HepG2 (cell line): ENCODE results near the gene C4BPA. TPM values are rescaled to one million over a fixed set of nuclear protein-coding genes. Genes with fewer than 3 reads are reported as not detected.

Experiments
- CSRNP2 ChIP-seq: sonication (generic); formaldehyde crosslinking; conservative IDR thresholded peaks from 2 replicates; pipeline ENCODE4 v1.8.0; 2022; ENCODE audit warnings: low read depth, missing genetic modification reagents
- GMEB1 ChIP-seq: sonication (generic); formaldehyde crosslinking; IDR thresholded peaks from 2 replicates; pipeline ENCODE4 v1.5.1; 2020; ENCODE audit warnings: missing genetic modification reagents, mild to moderate bottlenecking, borderline replicate concordance
- IKZF4 ChIP-seq: sonication (generic); formaldehyde crosslinking; IDR thresholded peaks from 2 replicates; pipeline ENCODE4 v1.5.1; 2020; ENCODE audit warnings: borderline replicate concordance, mild to moderate bottlenecking, low read depth, missing genetic modification reagents; ENCODE audit errors: not compliant biosample characterization
- LRRFIP1 ChIP-seq: sonication (generic); formaldehyde crosslinking; conservative IDR thresholded peaks from 2 replicates; pipeline ENCODE4 v1.4.0; 2020; ENCODE audit warnings: missing genetic modification reagents
- NR2F2 ChIP-seq: IDR thresholded peaks from 2 replicates; pipeline ENCODE4 v1.6.1; 2012; ENCODE audit warnings: low read depth, inconsistent platforms, borderline replicate concordance
- RFXAP ChIP-seq: sonication (generic); formaldehyde crosslinking; IDR thresholded peaks from 2 replicates; pipeline ENCODE4 v1.4.0; 2020; ENCODE audit warnings: missing genetic modification reagents, borderline replicate concordance
- SP5 ChIP-seq: IDR thresholded peaks from 2 replicates; pipeline ENCODE4 v1.6.1; 2016; ENCODE audit warnings: low read depth, borderline replicate concordance
- TCF12 ChIP-seq, 2 experiments: fragments of 450-650 bp in 1 of 2; sonication (generic) in 1 of 2; formaldehyde crosslinking in 1 of 2; IDR thresholded peaks; 2 replicates each; pipeline versions ENCODE4 v1.6.1 to v1.8.0; 2017 to 2022; ENCODE audit warnings: antibody characterized with exemption in 1 of 2, mild to moderate bottlenecking in 1 of 2, missing genetic modification reagents in 1 of 2, moderate library complexity in 1 of 2
- TGIF2 ChIP-seq: IDR thresholded peaks from 2 replicates; pipeline ENCODE4 v1.6.1; 2016; ENCODE audit warnings: control low read depth, missing compliant biosample characterization
- ZNF235 ChIP-seq: sonication (generic); formaldehyde crosslinking; IDR thresholded peaks from 2 replicates; pipeline ENCODE4 v1.8.1; 2023; ENCODE audit warnings: mild to moderate bottlenecking, missing genetic modification reagents, borderline replicate concordance
- ZNF331 ChIP-seq: sonication (generic); formaldehyde crosslinking; IDR thresholded peaks from 2 replicates; pipeline ENCODE4 v1.4.0; 2020; ENCODE audit warnings: missing genetic modification reagents
- ZNF619 ChIP-seq: sonication (generic); formaldehyde crosslinking; IDR thresholded peaks from 2 replicates; pipeline ENCODE4 v1.4.0; 2020; ENCODE audit warnings: mild to moderate bottlenecking, missing genetic modification reagents
- polyA plus RNA-seq, 8 experiments: library from polyadenylated mRNA; depleted of rRNA in 3 of 8; stranded (reverse) in 7 of 8; unstranded in 1 of 8; fragments of >200 nt; fragmentation: Illumina TruSeq in 4 of 8; extraction: Trizol in 4 of 8; gene quantifications; 2 replicates each; pipeline versions ENCODE4 v1.2.1 to v1.2.3, GENCODE V29; 2011 to 2016; ENCODE audit warnings: low read depth in 4 of 8, missing spikeins in 1 of 8, mixed read lengths in 1 of 8; ENCODE audit not compliant: insufficient read depth in 1 of 8
- total RNA-seq, 5 experiments: library from RNA; depleted of rRNA; stranded (reverse); fragments of >200 nt; fragmentation: Illumina TruSeq; extraction: Trizol; gene quantifications; 2 replicates each; pipeline ENCODE4 v1.2.3, GENCODE V29; 2016; ENCODE audit warnings: low read depth in 1 of 5
- TF ChIP-seq, protein P1 (sequence below): sonication (generic); formaldehyde crosslinking; IDR thresholded peaks from 2 replicates; pipeline ENCODE4 v1.4.0; 2020; ENCODE audit warnings: missing genetic modification reagents
- TF ChIP-seq, protein P2 (sequence below): sonication (generic); formaldehyde crosslinking; IDR thresholded peaks from 2 replicates; pipeline ENCODE4 v1.5.0; 2020; ENCODE audit warnings: missing genetic modification reagents

C4BPA gene
- total and polyA plus RNA-seq, 2 of the 13 experiments (the other 11 are each of a cell fraction or from before 2014, with no cell fraction given) = 32.1 to 60.1 TPM

DNA sequence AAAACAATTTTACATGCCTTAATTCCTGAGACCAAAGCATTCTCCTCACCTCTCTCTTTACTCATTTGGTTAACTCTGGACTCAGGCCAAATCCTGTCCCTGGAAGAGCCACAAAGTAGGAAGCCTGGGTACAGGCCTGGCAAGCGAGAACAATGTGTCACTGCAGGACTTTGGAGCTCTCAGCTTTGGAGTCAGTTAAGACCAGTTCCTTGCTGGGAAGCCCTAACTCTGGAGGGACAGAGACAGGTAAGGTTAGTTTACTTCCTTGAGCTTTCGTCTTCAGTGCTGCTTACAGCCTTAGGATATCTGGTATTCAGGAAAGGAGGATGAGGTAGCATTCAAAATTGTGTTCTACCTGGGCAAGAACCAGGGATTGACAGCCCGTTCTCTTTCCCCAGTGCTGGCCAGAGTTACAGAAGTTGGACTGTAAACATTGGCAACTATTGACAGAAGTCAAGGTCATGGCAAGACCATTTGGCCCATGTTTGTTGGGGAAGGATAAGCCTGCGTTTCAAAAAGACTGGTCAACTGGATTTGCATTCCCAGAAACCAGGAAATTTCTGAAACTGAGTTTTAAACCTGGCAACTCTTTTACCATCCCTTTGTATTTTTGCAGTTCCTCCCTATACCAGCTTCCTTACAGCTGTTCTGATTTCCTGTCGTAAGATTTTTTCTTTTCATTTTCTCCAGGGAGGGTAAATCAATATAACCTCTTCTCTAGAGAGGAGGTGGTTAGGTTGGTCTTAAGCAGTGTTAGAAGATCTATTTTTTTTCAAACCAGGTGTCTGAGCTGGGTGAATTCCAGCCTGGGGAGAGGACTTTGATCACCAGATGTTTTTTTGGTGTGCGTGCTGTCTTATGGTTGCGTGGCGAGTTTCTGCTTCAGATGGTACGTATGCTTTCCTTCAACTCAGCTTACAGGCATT, 15.1 kb upstream of the C4BPA start, which contains the start of gene C4BPB (continued):
- TF ChIP-seq ZNF619 (CRISPR knock-in tag) (no peak), NR2F2 (peak; percentile 87), TCF12 (IDR thresholded peaks at IDR 0.05) (no peak), TCF12 (CRISPR knock-in tag; IDR thresholded peaks at IDR 0.05) (peak; percentile 91), IKZF4 (CRISPR knock-in tag) (no peak), ZNF235 (CRISPR knock-in tag) (no peak), TGIF2 (CRISPR knock-in tag) (peak; percentile 45; the same call in 1 of the 2 replicates), ZNF331 (CRISPR knock-in tag) (peak; percentile 89), LRRFIP1 (CRISPR knock-in tag) (no peak), GMEB1 (CRISPR knock-in tag) (peak; percentile 39; the same call in 1 of the 2 replicates), RFXAP (CRISPR knock-in tag) (peak; percentile 32; the same call in 1 of the 2 replicates), SP5 (CRISPR knock-in tag) (peak; percentile 60; the same call in 1 of the 2 replicates), CSRNP2 (no peak)
- TF ChIP-seq, protein P1, sequence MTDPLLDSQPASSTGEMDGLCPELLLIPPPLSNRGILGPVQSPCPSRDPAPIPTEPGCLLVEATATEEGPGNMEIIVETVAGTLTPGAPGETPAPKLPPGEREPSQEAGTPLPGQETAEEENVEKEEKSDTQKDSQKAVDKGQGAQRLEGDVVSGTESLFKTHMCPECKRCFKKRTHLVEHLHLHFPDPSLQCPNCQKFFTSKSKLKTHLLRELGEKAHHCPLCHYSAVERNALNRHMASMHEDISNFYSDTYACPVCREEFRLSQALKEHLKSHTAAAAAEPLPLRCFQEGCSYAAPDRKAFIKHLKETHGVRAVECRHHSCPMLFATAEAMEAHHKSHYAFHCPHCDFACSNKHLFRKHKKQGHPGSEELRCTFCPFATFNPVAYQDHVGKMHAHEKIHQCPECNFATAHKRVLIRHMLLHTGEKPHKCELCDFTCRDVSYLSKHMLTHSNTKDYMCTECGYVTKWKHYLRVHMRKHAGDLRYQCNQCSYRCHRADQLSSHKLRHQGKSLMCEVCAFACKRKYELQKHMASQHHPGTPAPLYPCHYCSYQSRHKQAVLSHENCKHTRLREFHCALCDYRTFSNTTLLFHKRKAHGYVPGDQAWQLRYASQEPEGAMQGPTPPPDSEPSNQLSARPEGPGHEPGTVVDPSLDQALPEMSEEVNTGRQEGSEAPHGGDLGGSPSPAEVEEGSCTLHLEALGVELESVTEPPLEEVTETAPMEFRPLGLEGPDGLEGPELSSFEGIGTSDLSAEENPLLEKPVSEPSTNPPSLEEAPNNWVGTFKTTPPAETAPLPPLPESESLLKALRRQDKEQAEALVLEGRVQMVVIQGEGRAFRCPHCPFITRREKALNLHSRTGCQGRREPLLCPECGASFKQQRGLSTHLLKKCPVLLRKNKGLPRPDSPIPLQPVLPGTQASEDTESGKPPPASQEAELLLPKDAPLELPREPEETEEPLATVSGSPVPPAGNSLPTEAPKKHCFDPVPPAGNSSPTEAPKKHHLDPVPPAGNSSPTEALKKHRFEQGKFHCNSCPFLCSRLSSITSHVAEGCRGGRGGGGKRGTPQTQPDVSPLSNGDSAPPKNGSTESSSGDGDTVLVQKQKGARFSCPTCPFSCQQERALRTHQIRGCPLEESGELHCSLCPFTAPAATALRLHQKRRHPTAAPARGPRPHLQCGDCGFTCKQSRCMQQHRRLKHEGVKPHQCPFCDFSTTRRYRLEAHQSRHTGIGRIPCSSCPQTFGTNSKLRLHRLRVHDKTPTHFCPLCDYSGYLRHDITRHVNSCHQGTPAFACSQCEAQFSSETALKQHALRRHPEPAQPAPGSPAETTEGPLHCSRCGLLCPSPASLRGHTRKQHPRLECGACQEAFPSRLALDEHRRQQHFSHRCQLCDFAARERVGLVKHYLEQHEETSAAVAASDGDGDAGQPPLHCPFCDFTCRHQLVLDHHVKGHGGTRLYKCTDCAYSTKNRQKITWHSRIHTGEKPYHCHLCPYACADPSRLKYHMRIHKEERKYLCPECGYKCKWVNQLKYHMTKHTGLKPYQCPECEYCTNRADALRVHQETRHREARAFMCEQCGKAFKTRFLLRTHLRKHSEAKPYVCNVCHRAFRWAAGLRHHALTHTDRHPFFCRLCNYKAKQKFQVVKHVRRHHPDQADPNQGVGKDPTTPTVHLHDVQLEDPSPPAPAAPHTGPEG (CRISPR knock-in tag) = no peak
- TF ChIP-seq, protein P2, sequence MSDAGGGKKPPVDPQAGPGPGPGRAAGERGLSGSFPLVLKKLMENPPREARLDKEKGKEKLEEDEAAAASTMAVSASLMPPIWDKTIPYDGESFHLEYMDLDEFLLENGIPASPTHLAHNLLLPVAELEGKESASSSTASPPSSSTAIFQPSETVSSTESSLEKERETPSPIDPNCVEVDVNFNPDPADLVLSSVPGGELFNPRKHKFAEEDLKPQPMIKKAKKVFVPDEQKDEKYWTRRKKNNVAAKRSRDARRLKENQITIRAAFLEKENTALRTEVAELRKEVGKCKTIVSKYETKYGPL (CRISPR knock-in tag) = no peak
